ENCODE measurements around the gene DTX3L. TPM values are rescaled to one million over a fixed set of nuclear protein-coding genes. Genes with fewer than 3 reads are reported as not detected.

The DTX3L gene
- total and polyA plus RNA-seq, 7 experiments from 2014 or later = 27.5 to 164 (median 35.2) TPM

GRCh38 chr3:122582390-122582789, 18.3 kb downstream of the DTX3L start:
- peak overlapping the region in 1 of 9 donors; percentile 53 for H3K27ac Mint-ChIP-seq
- Histone ChIP-seq H3K36me3 (ENCODE audit: control insufficient read depth in 2 of 3, insufficient read depth in 3 of 3, low read length in 3 of 3) (peaks cover 0 to 4% (median 0%) of the 10 kb centered on the region in 3 experiments), H3K27ac (ENCODE audit: low read depth, low read length) (no peak overlapping the region), H3K9me3 (ENCODE audit: control insufficient read depth in 2 of 3, low read length in 3 of 3) (peaks cover 0 to 16% (median 11%) of the 10 kb centered on the region in 3 experiments), H3K27me3 (ENCODE audit: control insufficient read depth in 2 of 2, insufficient read depth in 2 of 2, low read length in 2 of 2) (no peaks in the 10 kb centered on the region), H3K4me3 (ENCODE audit: low read length) (no peak overlapping the region), H3K4me1 (ENCODE audit: control insufficient read depth in 2 of 2, insufficient read depth in 2 of 2, low read length in 2 of 2) (peaks cover 0 to 3% of the 10 kb centered on the region in 2 donors)
- ChIA-PET POLR2A (interaction anchor here (0.8 to 1.0 kb wide), 3 partner anchors 8 to 55 kb away, joined by 3 to 8 read pairs (median 5); no protein-coding TSS in a partner anchor), CTCF (interaction anchor here (0.6 to 0.8 kb wide), 2 partner anchors 99 to 175 kb away, joined by 3 read pairs; no protein-coding TSS in a partner anchor)
- H3K9me3 Mint-ChIP-seq = peaks cover 6 to 40% (median 25%) of the 10 kb centered on the region in 11 donors
- intact Hi-C loops (cut with micrococcal nuclease) = no loop called here
- H3K4me1 Mint-ChIP-seq = peaks cover 22 to 56% (median 37%) of the 10 kb centered on the region in 7 donors
- H3K27me3 Mint-ChIP-seq = no peaks in the 10 kb centered on the region
- peak overlapping the region in 1 of 10 donors; percentile 18 for H3K4me3 Mint-ChIP-seq
- DNase-seq (no peak), ATAC-seq (no peak)
- peaks cover 16 to 68% (median 47%) of the 10 kb centered on the region in 5 donors for H3K36me3 Mint-ChIP-seq

GRCh38 chr3:122586098-122586497, 22.0 kb downstream of the DTX3L start:
- Mint-ChIP-seq H3K27me3 (no peaks in the 10 kb centered on the region), H3K36me3 (peaks cover 16 to 55% (median 54%) of the 10 kb centered on the region in 5 donors), H3K4me1 (peaks cover 11 to 29% (median 23%) of the 10 kb centered on the region in 7 donors), H3K27ac (peak overlapping the region in 2 of 9 donors; percentile 21 to 31), H3K9me3 (peaks cover 5 to 39% (median 24%) of the 10 kb centered on the region in 11 donors), H3K4me3 (no peak overlapping the region)
- H3K4me1 ChIP-seq (ENCODE audit: control insufficient read depth in 2 of 2, insufficient read depth in 2 of 2, low read length in 2 of 2) = peaks cover 0 to 3% of the 10 kb centered on the region in 2 donors
- H3K27ac ChIP-seq (ENCODE audit: low read depth, low read length) = no peak overlapping the region
- ChIA-PET POLR2A (interaction anchor here (1.3 kb wide), 1 partner anchor 22 kb away, joined by 6 read pairs; the partner anchor contains the start of genes DTX3L and PARP9), CTCF (no interaction called here)
- ATAC-seq = no peak
- DNase-seq = no peak
- H3K27me3 ChIP-seq (ENCODE audit: control insufficient read depth in 2 of 2, insufficient read depth in 2 of 2, low read length in 2 of 2) = no peaks in the 10 kb centered on the region
- intact Hi-C loops (cut with micrococcal nuclease) = no loop called here
- H3K4me3 ChIP-seq (ENCODE audit: low read length) = no peak overlapping the region
- no peaks in the 10 kb centered on the region for H3K36me3 ChIP-seq (ENCODE audit: control insufficient read depth in 2 of 3, insufficient read depth in 3 of 3, low read length in 3 of 3)
- peaks cover 0 to 16% (median 11%) of the 10 kb centered on the region in 3 experiments for H3K9me3 ChIP-seq (ENCODE audit: control insufficient read depth in 2 of 3, low read length in 3 of 3)

DNA sequence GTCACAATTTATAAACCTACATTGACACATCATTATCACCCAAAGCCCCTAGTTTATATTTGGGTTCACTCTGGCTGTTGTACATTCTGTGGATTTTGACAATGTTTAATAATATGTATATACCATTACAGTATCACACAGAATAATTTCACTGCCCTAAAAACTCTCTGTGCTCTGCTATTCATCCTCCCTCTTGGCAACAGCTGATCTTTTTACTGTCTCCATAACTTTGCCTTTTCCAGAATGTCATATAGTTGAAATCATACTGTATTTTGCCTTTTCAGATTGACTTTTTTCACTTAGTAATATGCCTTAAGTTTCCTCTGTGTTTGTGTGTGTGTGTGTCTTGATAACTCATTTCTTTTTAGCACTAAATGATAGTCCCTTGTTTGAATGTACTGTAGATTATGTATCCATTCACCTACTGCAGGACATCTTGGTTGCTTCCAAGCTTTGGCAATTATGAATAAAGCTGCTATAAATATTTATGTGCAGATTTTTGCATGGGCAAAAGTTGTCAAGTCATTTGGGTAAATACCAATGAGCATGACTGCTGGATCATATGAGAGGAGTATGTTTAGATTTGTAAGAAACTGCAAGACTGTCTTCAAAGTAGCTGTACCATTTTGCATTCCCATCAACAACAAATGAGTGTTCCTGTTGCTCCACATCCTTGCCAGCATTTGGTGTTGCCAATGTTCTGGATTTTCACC, 22.8 kb downstream of the DTX3L start:
- no peaks in the 10 kb centered on the region for H3K27me3 Mint-ChIP-seq
- peaks cover 6 to 25% (median 21%) of the 10 kb centered on the region in 7 donors for H3K4me1 Mint-ChIP-seq
- Histone ChIP-seq H3K9me3 (ENCODE audit: control insufficient read depth in 2 of 3, low read length in 3 of 3) (peaks cover 0 to 10% (median 8%) of the 10 kb centered on the region in 3 experiments), H3K4me3 (ENCODE audit: low read length) (no peak overlapping the region), H3K27ac (ENCODE audit: low read depth, low read length) (no peak overlapping the region), H3K27me3 (ENCODE audit: control insufficient read depth in 2 of 2, insufficient read depth in 2 of 2, low read length in 2 of 2) (no peaks in the 10 kb centered on the region), H3K4me1 (ENCODE audit: control insufficient read depth in 2 of 2, insufficient read depth in 2 of 2, low read length in 2 of 2) (peaks cover 0 to 3% of the 10 kb centered on the region in 2 donors), H3K36me3 (ENCODE audit: control insufficient read depth in 2 of 3, insufficient read depth in 3 of 3, low read length in 3 of 3) (no peaks in the 10 kb centered on the region)
- peak overlapping the region in 2 of 9 donors; percentile 17 to 21 for H3K27ac Mint-ChIP-seq
- H3K4me3 Mint-ChIP-seq = no peak overlapping the region
- peaks cover 9 to 53% (median 48%) of the 10 kb centered on the region in 5 donors for H3K36me3 Mint-ChIP-seq
- intact Hi-C loops (cut with micrococcal nuclease) = no loop called here
- H3K9me3 Mint-ChIP-seq = peaks cover 0 to 31% (median 16%) of the 10 kb centered on the region in 11 donors
- no peak for ATAC-seq
- POLR2A ChIA-PET = interaction anchor here (0.6 to 1.2 kb wide), 2 partner anchors 12 to 974 kb away, joined by 3 to 4 read pairs; no protein-coding TSS in a partner anchor
- DNase-seq = no peak
- CTCF ChIA-PET = no interaction called here

GRCh38 chr3:122587572-122587971, 23.4 kb downstream of the DTX3L start:
- H3K27ac Mint-ChIP-seq = no peak overlapping the region
- ChIA-PET POLR2A (interaction anchor here (0.6 to 1.2 kb wide), 3 partner anchors 13 to 974 kb away, joined by 3 to 4 read pairs (median 4); no protein-coding TSS in a partner anchor), CTCF (no interaction called here)
- no peak for ATAC-seq
- no peaks in the 10 kb centered on the region for H3K27me3 ChIP-seq (ENCODE audit: control insufficient read depth in 2 of 2, insufficient read depth in 2 of 2, low read length in 2 of 2)
- H3K27ac ChIP-seq (ENCODE audit: low read depth, low read length) = no peak overlapping the region
- no peaks in the 10 kb centered on the region for H3K27me3 Mint-ChIP-seq
- peaks cover 6 to 25% (median 21%) of the 10 kb centered on the region in 7 donors for H3K4me1 Mint-ChIP-seq
- H3K4me3 ChIP-seq (ENCODE audit: low read length) = no peak overlapping the region
- intact Hi-C loops (cut with micrococcal nuclease) = no loop called here
- no peak for DNase-seq
- H3K4me1 ChIP-seq (ENCODE audit: control insufficient read depth in 2 of 2, insufficient read depth in 2 of 2, low read length in 2 of 2) = peaks cover 0 to 3% of the 10 kb centered on the region in 2 donors
- H3K4me3 Mint-ChIP-seq = no peak overlapping the region
- peaks cover 3 to 50% (median 46%) of the 10 kb centered on the region in 5 donors for H3K36me3 Mint-ChIP-seq
- no peaks in the 10 kb centered on the region for H3K36me3 ChIP-seq (ENCODE audit: control insufficient read depth in 2 of 3, insufficient read depth in 3 of 3, low read length in 3 of 3)
- H3K9me3 ChIP-seq (ENCODE audit: control insufficient read depth in 2 of 3, low read length in 3 of 3) = peaks cover 0 to 4% (median 2%) of the 10 kb centered on the region in 3 experiments
- H3K9me3 Mint-ChIP-seq = peaks cover 0 to 25% (median 13%) of the 10 kb centered on the region in 11 donors

DNA sequence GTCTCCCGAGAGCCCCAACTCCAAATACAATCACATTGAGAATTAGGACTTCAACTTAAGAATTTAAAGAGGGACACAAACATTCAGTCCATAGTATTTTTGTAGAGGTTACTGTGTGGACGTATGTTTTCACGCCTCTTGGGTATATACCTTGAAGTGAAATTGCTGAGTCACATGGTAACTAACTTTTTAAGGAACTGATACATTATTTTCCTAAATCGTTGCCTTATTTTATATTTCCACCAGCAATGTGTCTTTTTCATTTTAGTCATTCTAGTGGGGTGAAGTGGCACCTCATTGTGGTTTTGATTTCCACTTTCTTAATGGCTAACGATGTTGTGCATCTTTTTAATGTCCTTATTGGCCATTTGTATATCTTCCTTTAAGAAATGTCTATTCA, 25.2 kb downstream of the DTX3L start:
- Histone ChIP-seq H3K9me3 (ENCODE audit: control insufficient read depth in 2 of 3, low read length in 3 of 3) (no peaks in the 10 kb centered on the region), H3K4me3 (ENCODE audit: low read length) (no peak overlapping the region), H3K4me1 (ENCODE audit: control insufficient read depth in 2 of 2, insufficient read depth in 2 of 2, low read length in 2 of 2) (peaks cover 0 to 3% of the 10 kb centered on the region in 2 donors), H3K27me3 (ENCODE audit: control insufficient read depth in 2 of 2, insufficient read depth in 2 of 2, low read length in 2 of 2) (no peaks in the 10 kb centered on the region), H3K27ac (ENCODE audit: low read depth, low read length) (no peak overlapping the region), H3K36me3 (ENCODE audit: control insufficient read depth in 2 of 3, insufficient read depth in 3 of 3, low read length in 3 of 3) (no peaks in the 10 kb centered on the region)
- intact Hi-C loops (cut with micrococcal nuclease) = no loop called here
- CTCF ChIA-PET = no interaction called here
- Mint-ChIP-seq H3K27me3 (no peaks in the 10 kb centered on the region), H3K36me3 (peaks cover 0 to 39% (median 37%) of the 10 kb centered on the region in 5 donors), H3K9me3 (peaks cover 0 to 11% (median 0%) of the 10 kb centered on the region in 11 donors), H3K27ac (peak overlapping the region in 1 of 9 donors; percentile 48), H3K4me3 (no peak overlapping the region), H3K4me1 (peaks cover 10 to 25% (median 19%) of the 10 kb centered on the region in 7 donors)
- ATAC-seq = no peak
- no peak for DNase-seq
- POLR2A ChIA-PET = no interaction called here

DNA sequence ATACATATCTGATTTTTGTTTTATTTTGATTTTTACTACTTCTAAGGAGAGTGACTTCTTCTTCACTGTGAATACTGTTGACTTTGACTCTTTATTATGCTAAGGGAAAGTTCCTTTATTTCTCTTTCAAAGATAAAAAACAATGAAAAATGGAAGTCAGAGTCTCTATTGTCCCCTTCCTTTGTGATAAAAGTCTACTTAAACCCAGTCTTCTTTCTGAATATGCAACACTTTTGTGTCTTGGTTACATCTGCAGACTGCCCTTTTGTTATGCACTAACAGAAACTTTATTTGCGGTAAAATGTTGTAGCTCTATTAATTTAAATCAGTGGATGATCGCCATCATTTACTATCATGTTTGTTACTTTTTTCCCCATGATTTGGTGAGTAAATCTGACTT, 26.5 kb downstream of the DTX3L start:
- DNase-seq (no peak), ATAC-seq (no peak)
- H3K4me1 Mint-ChIP-seq = peaks cover 12 to 19% (median 14%) of the 10 kb centered on the region in 7 donors
- POLR2A ChIA-PET = no interaction called here
- intact Hi-C loops (cut with micrococcal nuclease) = no loop called here
- no peak overlapping the region for H3K4me3 Mint-ChIP-seq
- H3K36me3 Mint-ChIP-seq = peaks cover 4 to 32% (median 28%) of the 10 kb centered on the region in 5 donors
- H3K4me1 ChIP-seq (ENCODE audit: control insufficient read depth in 2 of 2, insufficient read depth in 2 of 2, low read length in 2 of 2) = peaks cover 0 to 3% of the 10 kb centered on the region in 2 donors
- CTCF ChIA-PET = interaction anchor here (0.5 kb wide), 1 partner anchor 16 kb away, joined by 3 read pairs; no protein-coding TSS in a partner anchor
- H3K36me3 ChIP-seq (ENCODE audit: control insufficient read depth in 2 of 3, insufficient read depth in 3 of 3, low read length in 3 of 3) = no peaks in the 10 kb centered on the region
- no peaks in the 10 kb centered on the region for H3K27me3 ChIP-seq (ENCODE audit: control insufficient read depth in 2 of 2, insufficient read depth in 2 of 2, low read length in 2 of 2)
- no peaks in the 10 kb centered on the region for H3K27me3 Mint-ChIP-seq
- no peak overlapping the region for H3K27ac Mint-ChIP-seq
- no peaks in the 10 kb centered on the region for H3K9me3 ChIP-seq (ENCODE audit: control insufficient read depth in 2 of 3, low read length in 3 of 3)
- H3K4me3 ChIP-seq (ENCODE audit: low read length) = no peak overlapping the region
- peaks cover 0 to 7% (median 0%) of the 10 kb centered on the region in 11 donors for H3K9me3 Mint-ChIP-seq
- H3K27ac ChIP-seq (ENCODE audit: low read depth, low read length) = no peak overlapping the region
